Natural killer cell (primary cell): ENCODE data around the gene PITPNM3. TPM values are rescaled to one million over a fixed set of nuclear protein-coding genes. Genes with fewer than 3 reads are reported as not detected.

Source experiments
- ATAC-seq, 3 donors: fragments of 150-1000 bp in 2 of 3; fragments of 200-7000 bp in 1 of 3; cut with Tn5 transposase; 1 replicate in 1 of 3; 2 replicates in 2 of 3; pipeline ENCODE4 v1.10.0; 2021; ENCODE audit warnings: mild to moderate bottlenecking in 2 of 3, moderate library complexity in 2 of 3
- DNase-seq, 2 donors: peaks; one replicate each; pipeline versions ENCODE4 v3.0.0 to v3.0.0-alpha.2; 2013 to 2021; ENCODE audit warnings: mixed read lengths in 1 of 2
- H3K27ac ChIP-seq: one replicate; pipeline ENCODE4 v1.5.1; 2013; ENCODE audit warnings: mild to moderate bottlenecking, low read length
- H3K27me3 ChIP-seq: one replicate; pipeline ENCODE4 v1.6.1; 2013; ENCODE audit warnings: low read length; ENCODE audit not compliant: control insufficient read depth, insufficient read depth
- H3K36me3 ChIP-seq: one replicate; pipeline ENCODE4 v1.6.1; 2013; ENCODE audit warnings: low read length; ENCODE audit not compliant: control insufficient read depth, insufficient read depth
- H3K4me1 ChIP-seq: one replicate; pipeline ENCODE4 v1.6.1; 2013; ENCODE audit warnings: low read length; ENCODE audit not compliant: control insufficient read depth, insufficient read depth
- H3K4me3 ChIP-seq: one replicate; pipeline ENCODE4 v1.5.1; 2013; ENCODE audit warnings: low read length
- H3K9me3 ChIP-seq: one replicate; pipeline ENCODE4 v1.6.1; 2013; ENCODE audit warnings: low read length; ENCODE audit not compliant: control insufficient read depth, insufficient read depth
- H3K27ac Mint-ChIP-seq, 2 donors: one replicate each; pipeline ENCODE4 v1.8.0; 2022; ENCODE audit warnings: mild to moderate bottlenecking in 2 of 2, mixed read lengths in 2 of 2, moderate library complexity in 1 of 2
- H3K27me3 Mint-ChIP-seq, 2 donors: one replicate each; pipeline ENCODE4 v1.8.0; 2022; ENCODE audit warnings: low read depth in 2 of 2, mixed read lengths in 2 of 2
- H3K36me3 Mint-ChIP-seq: one replicate; pipeline ENCODE4 v1.8.0; 2022; ENCODE audit warnings: mixed read lengths
- H3K4me1 Mint-ChIP-seq, 2 donors: one replicate each; pipeline ENCODE4 v1.8.0; 2022; ENCODE audit warnings: mixed read lengths in 2 of 2
- H3K4me3 Mint-ChIP-seq: one replicate; pipeline ENCODE4 v1.8.0; 2022; ENCODE audit warnings: mild to moderate bottlenecking, moderate library complexity, mixed read lengths
- H3K9me3 Mint-ChIP-seq, 2 donors: one replicate each; pipeline ENCODE4 v1.8.0; 2022; ENCODE audit warnings: mixed read lengths in 2 of 2
- CTCF ChIP-seq: fragments of 200-600 bp; IDR thresholded peaks from one replicate; pipeline ENCODE4 v1.8.0; 2022; ENCODE audit warnings: antibody characterized with exemption
- WGBS: methylation state at CpG from one replicate; pipeline ENCODE4 v1.1.7; 2013; ENCODE audit warnings: missing lambda C conversion rate; ENCODE audit not compliant: insufficient coverage; 5-methylcytosine and 5-hydroxymethylcytosine counted together
- intact Hi-C: fragments of 100-400 bp; cut with micrococcal nuclease; formaldehyde crosslinking; loops from one replicate; pipeline ENCODE4 v1.14.2; 2022
- total RNA-seq, 4 donors: library from RNA; stranded (reverse); fragments of 120-200 nt in 1 of 4; gene quantifications; one replicate each; pipeline versions ENCODE4 v1.2.3 to v1.2.4, GENCODE V29; 2013 to 2022

Gene PITPNM3
- total RNA-seq, 3 donors from 2014 or later (not counting 1 experiment from before 2014, with no cell fraction given): 0.42 to 0.75 (median 0.50) TPM

- TF ChIP-seq CTCF: no peak
- ATAC-seq: no peak
- intact Hi-C loops: no loop called here
- Histone ChIP-seq H3K36me3 (no peaks in the 10 kb centered on the region), H3K9me3 (no peaks in the 10 kb centered on the region), H3K27me3 (no peaks in the 10 kb centered on the region), H3K4me1 (peaks cover 14% of the 10 kb centered on the region), H3K4me3 (no peak overlapping the region), H3K27ac (no peak overlapping the region)
- Mint-ChIP-seq H3K4me1 (peaks cover 24 to 38% of the 10 kb centered on the region in 2 donors), H3K9me3 (no peaks in the 10 kb centered on the region), H3K4me3 (no peak overlapping the region), H3K27me3 (no peaks in the 10 kb centered on the region), H3K36me3 (no peaks in the 10 kb centered on the region), H3K27ac (peak overlapping the region; percentile 68 to 83)
- DNase-seq: peak in 1 of 2 donors; percentile 9
- WGBS: 86% methylated on average over 9 of the region's 10 CpGs
These were observed 103.7 kb downstream of the PITPNM3 start for GRCh38 chr17:6452471-6453266.

GRCh38 chr17:6450926-6451832, 105.2 kb downstream of the PITPNM3 start:
- no peaks in the 10 kb centered on the region for H3K36me3 Mint-ChIP-seq
- ATAC-seq: no peak

DNA sequence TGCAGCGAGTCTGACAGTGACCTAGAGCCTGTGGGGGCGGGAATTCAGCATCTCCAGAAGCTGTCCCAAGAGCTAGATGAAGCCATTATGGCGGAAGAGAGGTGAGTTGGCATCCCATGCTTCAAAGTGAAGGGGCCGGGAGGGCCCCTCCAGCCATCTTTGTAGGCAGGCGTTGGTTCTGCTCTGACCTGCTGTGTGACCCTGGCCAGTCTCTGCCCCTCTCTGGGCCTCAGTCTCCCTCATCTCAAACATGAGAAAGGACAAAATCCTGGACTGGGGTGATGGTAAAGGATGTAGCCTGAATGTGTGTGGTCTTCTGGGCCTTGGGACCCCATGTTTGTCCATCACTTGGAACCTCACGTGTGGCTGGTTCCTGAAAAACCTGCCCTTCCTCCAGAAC, 107.0 kb downstream of the PITPNM3 start:
- no peak for TF ChIP-seq CTCF
- intact Hi-C loops: no loop called here
- Mint-ChIP-seq H3K9me3 (no peaks in the 10 kb centered on the region), H3K4me3 (no peak overlapping the region), H3K36me3 (no peaks in the 10 kb centered on the region), H3K27me3 (no peaks in the 10 kb centered on the region), H3K27ac (no peak overlapping the region), H3K4me1 (peaks cover 21 to 22% of the 10 kb centered on the region in 2 donors)
- no peak for DNase-seq
- no peak overlapping the region for H3K4me3 ChIP-seq
- no peaks in the 10 kb centered on the region for H3K36me3 ChIP-seq
- no peak overlapping the region for H3K27ac ChIP-seq
- ATAC-seq: no peak
- no peaks in the 10 kb centered on the region for H3K27me3 ChIP-seq
- H3K4me1 ChIP-seq: peaks cover 8% of the 10 kb centered on the region
- WGBS: 98% methylated on average over 6 of the region's 6 CpGs
- H3K9me3 ChIP-seq: no peaks in the 10 kb centered on the region

More at GRCh38 chr17:6450926-6451832, 105.2 kb downstream of the PITPNM3 start:
- Histone ChIP-seq H3K4me1 (peaks cover 14% of the 10 kb centered on the region), H3K27me3 (no peaks in the 10 kb centered on the region), H3K4me3 (no peak overlapping the region), H3K36me3 (no peaks in the 10 kb centered on the region), H3K27ac (no peak overlapping the region), H3K9me3 (no peaks in the 10 kb centered on the region)
- 32% methylated on average over 8 of the region's 12 CpGs for WGBS
- intact Hi-C loops: no loop called here
- H3K9me3 Mint-ChIP-seq: no peaks in the 10 kb centered on the region
- peaks cover 24 to 27% of the 10 kb centered on the region in 2 donors for H3K4me1 Mint-ChIP-seq
- no peak for TF ChIP-seq CTCF
- H3K4me3 Mint-ChIP-seq: no peak overlapping the region
- peak overlapping the region; percentile 68 to 80 for H3K27ac Mint-ChIP-seq
- no peaks in the 10 kb centered on the region for H3K27me3 Mint-ChIP-seq
- no peak for DNase-seq
